T-cell (primary cell): Measurements from ENCODE around the gene SLC12A5. TPM values are rescaled to one million over a fixed set of nuclear protein-coding genes. Genes with fewer than 3 reads are reported as not detected.

Source experiments
- ATAC-seq, 4 experiments: fragments of 200-7000 bp in 3 of 4; fragments of 150-1000 bp in 1 of 4; cut with Tn5 transposase; replicated peaks in 1 of 4; 1 replicate in 3 of 4; 2 replicates in 1 of 4; pipeline ENCODE4 v1.10.0; 2021; ENCODE audit warnings: moderate library complexity in 3 of 4, mild to moderate bottlenecking in 2 of 4, moderate number of reproducible peaks in 1 of 4
- CTCF ChIA-PET, 2 donors: fragments of 300-600 bp; sonication (Branson Sonifier 250); formaldehyde crosslinking; loops; one replicate each; lab custom pipeline; 2022; ENCODE audit warnings: antibody characterized with exemption in 2 of 2; lab: Charles Lee
- POLR2A ChIA-PET, 2 donors: fragments of 300-600 bp; sonication (Branson Sonifier 250); formaldehyde crosslinking; loops; one replicate each; lab custom pipeline; 2022; ENCODE audit warnings: antibody characterized with exemption in 2 of 2; lab: Charles Lee
- DNase-seq, 35 experiments: peaks; one replicate each; pipeline versions ENCODE4 v3.0.0 to v3.0.0-alpha.2; 2013 to 2023
- H3K27ac ChIP-seq: one replicate; pipeline ENCODE4 v1.5.1; 2013; ENCODE audit warnings: low read length
- H3K27me3 ChIP-seq, 2 experiments: replicated peaks in 1 of 2; 1 replicate in 1 of 2; 2 replicates in 1 of 2; pipeline versions ENCODE4 v1.6.1 to v1.7.0; 2013; ENCODE audit warnings: low read length in 1 of 2, mixed read lengths in 1 of 2; ENCODE audit not compliant: control insufficient read depth in 2 of 2, insufficient read depth in 2 of 2; ENCODE audit errors: extremely low read depth in 1 of 2
- H3K36me3 ChIP-seq, 2 donors: 1 replicate in 1 of 2; 2 replicates in 1 of 2; pipeline versions ENCODE4 v1.6.1 to v1.7.0; 2013; ENCODE audit warnings: low read length in 1 of 2; ENCODE audit not compliant: control insufficient read depth in 2 of 2, insufficient read depth in 1 of 2; ENCODE audit errors: extremely low read depth in 1 of 2
- H3K4me1 ChIP-seq, 2 experiments: 1 replicate in 1 of 2; 2 replicates in 1 of 2; pipeline versions ENCODE4 v1.6.1 to v1.7.0; 2013; ENCODE audit warnings: low read length in 2 of 2, mixed read lengths in 1 of 2; ENCODE audit not compliant: insufficient read depth in 2 of 2, control insufficient read depth in 1 of 2; ENCODE audit errors: extremely low read depth in 1 of 2
- H3K4me3 ChIP-seq, 2 donors: 1 replicate in 1 of 2; 2 replicates in 1 of 2; pipeline versions ENCODE4 v1.5.1 to v1.7.0; 2013; ENCODE audit warnings: mild to moderate bottlenecking in 2 of 2, low read length in 1 of 2, moderate library complexity in 1 of 2; ENCODE audit not compliant: control insufficient read depth in 1 of 2; ENCODE audit errors: extremely low read depth in 1 of 2
- H3K9me3 ChIP-seq: 2 replicates; pipeline ENCODE4 v1.7.0; 2013
- H3K27ac Mint-ChIP-seq, 2 donors: one replicate each; pipeline ENCODE4 v1.8.0; 2020 to 2021; ENCODE audit warnings: mild to moderate bottlenecking in 2 of 2, mixed read lengths in 2 of 2
- H3K27me3 Mint-ChIP-seq, 2 donors: one replicate each; pipeline ENCODE4 v1.8.0; 2021 to 2022; ENCODE audit warnings: mixed read lengths in 2 of 2
- H3K36me3 Mint-ChIP-seq: one replicate; pipeline ENCODE4 v1.8.0; 2021; ENCODE audit warnings: mixed read lengths
- H3K4me1 Mint-ChIP-seq, 3 donors: one replicate each; pipeline ENCODE4 v1.8.0; 2020 to 2022; ENCODE audit warnings: mixed read lengths in 3 of 3, mild to moderate bottlenecking in 1 of 3
- H3K4me3 Mint-ChIP-seq, 3 donors: one replicate each; pipeline ENCODE4 v1.8.0; 2020 to 2022; ENCODE audit warnings: mild to moderate bottlenecking in 3 of 3, mixed read lengths in 3 of 3, moderate library complexity in 3 of 3
- H3K9me3 Mint-ChIP-seq, 3 donors: one replicate each; pipeline ENCODE4 v1.8.0; 2020 to 2022; ENCODE audit warnings: mixed read lengths in 3 of 3
- WGBS: methylation state at CpG from one replicate; pipeline ENCODE4 v1.1.5; 2013; ENCODE audit warnings: missing lambda C conversion rate; ENCODE audit not compliant: insufficient coverage; 5-methylcytosine and 5-hydroxymethylcytosine counted together
- total RNA-seq, 35 experiments: library from RNA in 6 of 35; stranded (reverse) in 6 of 35; fragments of 120-200 nt in 1 of 35; gene quantifications; one replicate each; pipeline versions ENCODE4 v1.2.1 to v1.2.4 and lab custom pipeline; 2013 to 2026

The SLC12A5 gene
- total RNA-seq, 5 donors from 2014 or later (not counting 1 experiment from before 2014, with no cell fraction given): 0.05 TPM; not detected in 4

- Mint-ChIP-seq H3K36me3 (peaks cover 44% of the 10 kb centered on the region), H3K4me1 (peaks cover 22 to 35% (median 32%) of the 10 kb centered on the region in 3 donors), H3K27me3 (no peaks in the 10 kb centered on the region), H3K27ac (no peak overlapping the region), H3K9me3 (no peaks in the 10 kb centered on the region), H3K4me3 (no peak overlapping the region)
- Histone ChIP-seq H3K27me3 (no peaks in the 10 kb centered on the region), H3K36me3 (peaks cover 4 to 57% of the 10 kb centered on the region in 2 donors), H3K4me3 (no peak overlapping the region), H3K27ac (no peak overlapping the region), H3K4me1 (peaks cover 0 to 2% of the 10 kb centered on the region in 2 experiments), H3K9me3 (no peaks in the 10 kb centered on the region)
- DNase-seq (no peak), ATAC-seq (no peak)
- POLR2A ChIA-PET: no interaction called here
- 100% methylated on average over 1 of the region's 8 CpGs for WGBS
- CTCF ChIA-PET: no interaction called here
These were observed 48.8 kb downstream of the SLC12A5 start for GRCh38 chr20:46077642-46078305.

- ChIA-PET CTCF (interaction anchor here (0.6 to 1.0 kb wide), 2 partner anchors 57 to 90 kb away, joined by 3 read pairs; no protein-coding TSS in a partner anchor), POLR2A (interaction anchor here in 1 of 2 donors (1.1 kb wide), 1 partner anchor 9 kb away, joined by 3 read pairs; no protein-coding TSS in a partner anchor)
- no peaks in the 10 kb centered on the region for H3K27me3 Mint-ChIP-seq
- no peak overlapping the region for H3K4me3 ChIP-seq
- H3K9me3 ChIP-seq: no peaks in the 10 kb centered on the region
- H3K36me3 Mint-ChIP-seq: peaks cover 38% of the 10 kb centered on the region
- H3K4me3 Mint-ChIP-seq: no peak overlapping the region
- H3K27ac Mint-ChIP-seq: no peak overlapping the region
- ATAC-seq (no peak), DNase-seq (no peak)
- 91% methylated on average over 5 of the region's 7 CpGs for WGBS
- H3K36me3 ChIP-seq: peaks cover 4 to 51% of the 10 kb centered on the region in 2 donors
- H3K4me1 Mint-ChIP-seq: peaks cover 32 to 45% (median 43%) of the 10 kb centered on the region in 3 donors
- H3K27me3 ChIP-seq: no peaks in the 10 kb centered on the region
- H3K27ac ChIP-seq: no peak overlapping the region
- no peaks in the 10 kb centered on the region for H3K9me3 Mint-ChIP-seq
- H3K4me1 ChIP-seq: peaks cover 0 to 9% of the 10 kb centered on the region in 2 experiments
These were observed 49.9 kb downstream of the SLC12A5 start for GRCh38 chr20:46078954-46079353.

GRCh38 chr20:46081074-46081473, 52.1 kb downstream of the SLC12A5 start:
- ATAC-seq (no peak), DNase-seq (no peak)
- no peaks in the 10 kb centered on the region for H3K9me3 ChIP-seq
- no peak overlapping the region for H3K4me3 ChIP-seq
- CTCF ChIA-PET: no interaction called here
- POLR2A ChIA-PET: no interaction called here
- WGBS: no CpG with 5 or more reads among the region's 1 CpG
- H3K9me3 Mint-ChIP-seq: no peaks in the 10 kb centered on the region
- no peaks in the 10 kb centered on the region for H3K27me3 Mint-ChIP-seq
- peaks cover 22% of the 10 kb centered on the region for H3K36me3 Mint-ChIP-seq
- no peaks in the 10 kb centered on the region for H3K27me3 ChIP-seq
- no peak overlapping the region for H3K27ac Mint-ChIP-seq
- peaks cover 6 to 15% of the 10 kb centered on the region in 2 experiments for H3K4me1 ChIP-seq
- no peak overlapping the region for H3K4me3 Mint-ChIP-seq
- peaks cover 4 to 31% of the 10 kb centered on the region in 2 donors for H3K36me3 ChIP-seq
- H3K27ac ChIP-seq: no peak overlapping the region
- peaks cover 44 to 61% (median 58%) of the 10 kb centered on the region in 3 donors for H3K4me1 Mint-ChIP-seq

GRCh38 chr20:46083101-46083500, 54.1 kb downstream of the SLC12A5 start:
- peaks cover 10 to 32% of the 10 kb centered on the region in 2 experiments for H3K4me1 ChIP-seq
- Mint-ChIP-seq H3K36me3 (peaks cover 14% of the 10 kb centered on the region), H3K9me3 (no peaks in the 10 kb centered on the region), H3K4me3 (no peak overlapping the region), H3K4me1 (peaks cover 64 to 80% (median 76%) of the 10 kb centered on the region in 3 donors), H3K27me3 (no peaks in the 10 kb centered on the region), H3K27ac (no peak overlapping the region)
- no peaks in the 10 kb centered on the region for H3K9me3 ChIP-seq
- WGBS: 93% methylated on average over 4 of the region's 6 CpGs
- ChIA-PET POLR2A (interaction anchor here (0.5 to 0.7 kb wide), 2 partner anchors 41 to 148 kb away, joined by 4 to 15 read pairs; no protein-coding TSS in a partner anchor), CTCF (interaction anchor here in 1 of 2 donors (0.6 kb wide), 1 partner anchor 193 kb away, joined by 4 read pairs; no protein-coding TSS in a partner anchor)
- H3K27me3 ChIP-seq: no peaks in the 10 kb centered on the region
- H3K27ac ChIP-seq: no peak overlapping the region
- H3K4me3 ChIP-seq: no peak overlapping the region
- DNase-seq (no peak), ATAC-seq (no peak)
- H3K36me3 ChIP-seq: peaks cover 0 to 17% of the 10 kb centered on the region in 2 donors

GRCh38 chr20:46083531-46084061, 54.6 kb downstream of the SLC12A5 start:
- peaks cover 69 to 83% (median 81%) of the 10 kb centered on the region in 3 donors for H3K4me1 Mint-ChIP-seq
- no peak overlapping the region for H3K4me3 Mint-ChIP-seq
- Histone ChIP-seq H3K27ac (no peak overlapping the region), H3K9me3 (no peaks in the 10 kb centered on the region), H3K4me1 (peaks cover 14 to 37% of the 10 kb centered on the region in 2 experiments), H3K27me3 (no peaks in the 10 kb centered on the region), H3K36me3 (peaks cover 0 to 12% of the 10 kb centered on the region in 2 donors), H3K4me3 (no peak overlapping the region)
- CTCF ChIA-PET: no interaction called here
- WGBS: no CpG with 5 or more reads among the region's 1 CpG
- POLR2A ChIA-PET: no interaction called here
- no peaks in the 10 kb centered on the region for H3K27me3 Mint-ChIP-seq
- ATAC-seq (no peak), DNase-seq (no peak)
- no peaks in the 10 kb centered on the region for H3K9me3 Mint-ChIP-seq
- peaks cover 10% of the 10 kb centered on the region for H3K36me3 Mint-ChIP-seq
- H3K27ac Mint-ChIP-seq: no peak overlapping the region

- ChIA-PET POLR2A (no interaction called here), CTCF (interaction anchor here in 1 of 2 donors (0.6 to 0.7 kb wide), 3 partner anchors 62 to 166 kb away, joined by 3 read pairs; no protein-coding TSS in a partner anchor)
- Mint-ChIP-seq H3K36me3 (no peaks in the 10 kb centered on the region), H3K27ac (no peak overlapping the region), H3K27me3 (no peaks in the 10 kb centered on the region), H3K4me1 (peaks cover 71 to 84% (median 80%) of the 10 kb centered on the region in 3 donors), H3K4me3 (peak overlapping the region in 1 of 3 donors; percentile 90), H3K9me3 (no peaks in the 10 kb centered on the region)
- H3K9me3 ChIP-seq: no peaks in the 10 kb centered on the region
- H3K4me3 ChIP-seq: no peak overlapping the region
- 89% methylated on average over 3 of the region's 3 CpGs for WGBS
- no peak for ATAC-seq
- H3K27me3 ChIP-seq: no peaks in the 10 kb centered on the region
- peaks cover 21 to 38% of the 10 kb centered on the region in 2 experiments for H3K4me1 ChIP-seq
- H3K27ac ChIP-seq: no peak overlapping the region
- no peaks in the 10 kb centered on the region for H3K36me3 ChIP-seq
- no peak for DNase-seq
These were observed 55.8 kb downstream of the SLC12A5 start for GRCh38 chr20:46084805-46085178.
